GM20000 (cell line): Measurements from ENCODE around the gene CCDC157.

ENCODE experiments used
- DNase-seq: peaks from one replicate; pipeline ENCODE4 v3.0.0; 2012; ENCODE audit warnings: low spot score
- TF ChIP-seq, protein P1 (sequence below): IDR thresholded peaks from 2 replicates; pipeline ENCODE4 v1.5.1; 2012; ENCODE audit warnings: mild to moderate bottlenecking, control low read depth; ENCODE audit errors: extremely low read depth, missing control alignments

CCDC157 gene

DNA sequence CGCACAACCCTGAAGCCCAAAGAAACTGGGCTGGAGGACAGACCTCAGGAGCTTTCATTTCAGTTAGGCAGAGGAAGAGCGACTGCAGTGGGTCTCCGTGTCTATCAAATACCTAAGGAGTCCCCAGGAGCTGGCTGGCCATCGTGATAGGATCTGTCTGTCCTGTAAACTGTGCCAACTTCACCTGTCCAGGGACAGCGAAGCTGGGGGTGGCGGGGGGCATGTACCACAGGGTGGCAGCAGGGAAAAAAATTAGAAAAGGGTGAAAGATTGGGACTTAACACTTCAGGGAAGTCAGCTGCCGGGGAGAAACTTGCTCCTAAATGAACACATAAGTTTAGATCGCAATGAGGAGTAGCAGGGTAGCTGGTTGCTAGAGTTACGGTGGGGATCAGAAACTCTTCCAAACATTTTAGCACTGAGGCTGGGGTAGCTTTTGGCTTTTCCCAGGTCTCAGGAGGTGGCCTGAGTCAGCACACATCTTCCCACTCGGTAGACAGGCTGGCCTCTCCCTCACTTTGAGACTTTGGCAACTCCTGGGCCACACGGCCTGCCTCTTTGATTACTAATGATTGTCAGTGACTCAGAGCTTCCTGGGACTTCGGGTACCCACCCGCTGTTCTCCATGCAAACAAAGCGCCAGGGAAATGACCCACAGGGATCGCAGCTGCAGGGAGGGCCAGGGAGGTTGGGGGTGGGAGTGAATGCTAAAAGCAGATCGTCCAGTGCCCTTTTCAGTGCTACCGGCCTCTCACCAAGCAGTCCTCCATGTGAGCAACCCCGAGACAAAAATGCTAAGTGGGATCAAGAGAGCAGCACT lies 65.9 kb downstream of the CCDC157 start:
- no peak for DNase-seq
- TF ChIP-seq, protein P1, sequence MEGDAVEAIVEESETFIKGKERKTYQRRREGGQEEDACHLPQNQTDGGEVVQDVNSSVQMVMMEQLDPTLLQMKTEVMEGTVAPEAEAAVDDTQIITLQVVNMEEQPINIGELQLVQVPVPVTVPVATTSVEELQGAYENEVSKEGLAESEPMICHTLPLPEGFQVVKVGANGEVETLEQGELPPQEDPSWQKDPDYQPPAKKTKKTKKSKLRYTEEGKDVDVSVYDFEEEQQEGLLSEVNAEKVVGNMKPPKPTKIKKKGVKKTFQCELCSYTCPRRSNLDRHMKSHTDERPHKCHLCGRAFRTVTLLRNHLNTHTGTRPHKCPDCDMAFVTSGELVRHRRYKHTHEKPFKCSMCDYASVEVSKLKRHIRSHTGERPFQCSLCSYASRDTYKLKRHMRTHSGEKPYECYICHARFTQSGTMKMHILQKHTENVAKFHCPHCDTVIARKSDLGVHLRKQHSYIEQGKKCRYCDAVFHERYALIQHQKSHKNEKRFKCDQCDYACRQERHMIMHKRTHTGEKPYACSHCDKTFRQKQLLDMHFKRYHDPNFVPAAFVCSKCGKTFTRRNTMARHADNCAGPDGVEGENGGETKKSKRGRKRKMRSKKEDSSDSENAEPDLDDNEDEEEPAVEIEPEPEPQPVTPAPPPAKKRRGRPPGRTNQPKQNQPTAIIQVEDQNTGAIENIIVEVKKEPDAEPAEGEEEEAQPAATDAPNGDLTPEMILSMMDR, result no peak

DNA sequence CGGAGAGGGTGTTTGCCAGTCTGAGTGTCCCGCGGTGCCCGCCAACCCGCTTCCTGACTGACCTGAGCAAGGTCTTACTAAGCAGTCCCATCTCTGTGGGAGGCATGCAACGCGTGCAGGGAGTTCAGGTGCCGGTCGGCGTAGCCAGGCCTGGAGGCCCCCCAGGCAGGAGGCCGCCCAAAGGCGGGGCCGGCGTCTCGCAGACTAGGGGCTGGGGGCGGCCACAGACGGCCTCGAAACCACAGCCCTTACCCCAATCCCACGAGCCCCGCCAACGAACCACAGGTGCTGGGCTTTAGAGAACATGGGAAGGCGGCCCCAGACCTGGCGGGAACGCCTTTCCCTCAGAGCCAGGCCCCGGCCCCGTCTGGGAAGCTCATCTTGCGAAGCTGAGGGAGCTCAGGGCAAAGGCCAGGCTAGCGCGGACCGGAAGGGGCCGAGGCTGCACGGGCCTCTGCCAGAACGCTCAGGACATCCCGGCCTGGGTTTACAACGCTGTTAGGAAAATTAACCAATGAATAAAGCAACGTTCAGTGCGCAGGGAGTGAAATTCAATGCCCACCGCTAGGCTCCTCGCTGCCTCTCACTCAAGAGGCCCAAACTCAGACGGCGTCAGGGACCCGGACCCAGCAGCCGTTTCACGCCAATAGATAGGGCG lies 66.6 kb downstream of the CCDC157 start:
- TF ChIP-seq, protein P1, result no peak

DNA sequence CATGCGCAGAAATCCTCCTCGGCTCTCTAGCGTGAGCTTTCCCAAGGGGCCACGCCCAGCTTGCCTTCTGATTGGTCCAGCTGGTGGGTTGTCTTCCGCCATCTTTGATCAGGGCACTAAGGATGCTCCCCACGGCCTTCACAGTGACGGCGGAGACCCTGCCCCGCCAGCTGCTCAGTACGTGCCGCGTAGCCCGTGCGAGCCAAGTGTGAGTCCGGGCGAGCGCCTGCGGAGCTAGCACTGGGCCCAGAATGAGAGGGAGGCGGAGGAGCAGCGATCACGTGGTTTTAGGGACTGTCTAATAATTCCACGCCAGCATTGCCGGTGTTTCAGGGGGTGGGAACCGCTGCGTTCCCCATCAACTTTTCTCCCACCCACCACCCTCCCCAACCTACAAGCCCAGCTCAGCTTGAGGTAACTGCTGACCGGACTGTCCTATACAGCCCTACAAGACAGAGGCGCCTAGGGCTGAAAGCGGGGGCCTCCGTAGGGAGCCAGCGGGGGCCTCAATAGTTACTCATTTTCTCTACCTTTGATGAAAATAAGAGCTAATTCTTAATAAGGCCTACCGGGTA lies 67.2 kb downstream of the CCDC157 start:
- DNase-seq, result peak; percentile 98
- TF ChIP-seq, protein P1, result no peak

More for the DNA sequence above, 66.6 kb downstream of the CCDC157 start:
- no peak for DNase-seq

DNA sequence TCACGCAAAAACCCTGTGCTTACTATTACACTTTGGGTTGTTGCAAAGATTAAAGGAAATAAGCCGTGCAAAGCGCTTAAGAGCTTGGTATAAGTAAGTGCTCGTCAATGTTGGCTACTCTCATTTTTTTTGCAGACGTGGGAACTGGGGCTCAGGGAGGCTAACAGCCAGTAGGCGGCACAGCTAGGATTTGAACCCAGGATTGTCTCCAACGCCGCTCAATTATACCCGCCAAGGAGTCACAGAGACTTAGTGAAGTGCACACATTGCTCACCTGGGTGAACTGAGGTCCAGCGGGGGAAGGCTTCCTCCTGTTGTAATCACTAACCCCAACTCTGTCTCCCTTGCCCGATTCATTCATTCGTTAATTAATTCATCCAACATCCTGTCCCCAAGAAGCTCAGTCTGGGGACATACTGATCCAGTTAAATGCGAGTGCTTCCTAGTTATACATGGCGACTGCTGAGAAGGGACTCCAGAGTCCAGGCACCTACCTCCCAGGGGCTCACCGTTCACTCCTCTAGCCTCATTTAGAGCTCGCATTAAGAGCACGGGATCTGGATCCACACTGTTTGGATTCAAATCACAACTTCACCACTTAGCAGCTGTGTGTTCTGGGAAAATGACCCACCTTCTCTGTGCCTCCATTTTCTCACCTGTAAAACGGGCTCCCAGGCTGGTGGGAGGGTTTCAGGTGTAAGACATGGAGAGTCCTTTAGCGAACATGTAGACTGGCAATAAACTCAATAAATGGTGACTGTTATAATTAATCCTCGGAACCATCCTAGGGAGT lies 67.9 kb downstream of the CCDC157 start:
- TF ChIP-seq, protein P1, result no peak
- no peak for DNase-seq

DNA sequence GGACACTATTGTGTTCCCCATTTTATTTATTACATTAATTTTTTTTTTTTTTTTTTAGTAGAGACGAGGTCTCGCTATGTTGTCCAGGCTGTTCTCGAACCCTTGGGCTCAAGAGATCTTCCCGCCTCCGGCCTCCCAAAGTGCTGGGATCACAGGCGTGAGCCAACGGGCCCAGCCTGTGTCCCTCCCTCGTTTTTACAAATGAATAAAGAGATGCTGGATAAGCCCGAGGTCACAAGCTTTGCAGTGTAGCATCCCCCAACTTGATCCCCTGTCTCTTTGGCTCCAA lies 68.5 kb downstream of the CCDC157 start:
- DNase-seq, result no peak
- TF ChIP-seq, protein P1, result no peak

DNA sequence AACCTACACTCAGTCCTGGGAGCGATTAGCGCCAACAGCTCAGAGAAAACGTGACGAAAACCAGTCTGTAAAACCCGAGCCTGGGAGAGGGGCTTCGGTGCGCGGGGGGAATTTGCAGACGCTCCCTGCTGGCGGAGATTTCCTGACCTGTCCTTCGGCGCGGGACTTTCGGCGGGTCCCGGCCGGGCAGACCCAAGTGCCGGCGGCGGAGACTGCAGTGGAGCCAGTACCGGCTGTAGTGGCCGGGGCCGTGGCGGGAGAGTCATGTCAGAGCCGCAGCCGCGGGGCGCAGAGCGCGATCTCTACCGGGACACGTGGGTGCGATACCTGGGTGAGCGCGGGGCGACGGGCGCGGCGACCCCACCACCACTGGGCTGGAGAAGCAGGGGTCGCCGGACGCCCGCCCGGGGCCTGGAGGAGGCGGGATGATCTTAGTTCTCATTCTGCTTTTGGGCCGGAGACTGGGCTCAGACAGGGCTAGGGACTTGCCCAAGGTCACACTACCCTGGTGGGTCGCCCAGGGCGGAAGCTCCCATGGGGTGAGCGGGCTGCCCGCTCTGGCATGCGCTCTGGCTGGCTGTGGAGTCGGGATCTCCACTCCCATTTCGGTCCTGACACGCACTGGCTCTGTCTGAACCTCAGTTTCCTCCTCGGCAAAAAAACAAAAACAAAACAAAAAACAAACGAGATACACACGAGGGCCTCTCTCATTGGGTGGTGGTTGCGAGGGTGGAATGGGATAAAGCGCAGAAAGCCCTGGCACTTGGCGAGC lies 69.0 kb downstream of the CCDC157 start, which contains the start of gene MTFP1:
Gene MTFP1 (plus strand): TSS at position 153 of the 772 bp plus-strand sequence. CDS start 112 bp downstream, at position 265.
- TF ChIP-seq, protein P1, result no peak
- peak; percentile 74 for DNase-seq
